KBM-7 (cell line): ENCODE data around the gene LIN9.
"Not testable (repeated sequence)": the region's sequence is repeated elsewhere in the genome, so short reads cannot be mapped to it uniquely, and the experiment has no call there.

Source experiments
- DNase-seq: peaks from one replicate; pipeline ENCODE4 v3.0.0-alpha.2; 2015
- in situ Hi-C: fragments of 300-500 bp; cut with MboI; formaldehyde crosslinking; loops from 2 replicates; pipeline ENCODE4 v1.14.3; 2020; ENCODE audit warnings: low sequenced_read_pairs, low pct_unique_long_range_greater_than_20kb, mixed read lengths

Gene LIN9

GRCh38 chr1:226279498-226279897 lies 29.5 kb downstream of the LIN9 start:
- in situ Hi-C loops: no loop called here
- DNase-seq: peak; percentile 8

- in situ Hi-C loops: no loop called here
- DNase-seq: no peak
Measured at GRCh38 chr1:226277897-226278296, 31.1 kb downstream of the LIN9 start.

GRCh38 chr1:226276987-226277386 lies 32.0 kb downstream of the LIN9 start:
- in situ Hi-C loops: no loop called here
- DNase-seq: no peak

GRCh38 chr1:226276077-226276682 lies 32.8 kb downstream of the LIN9 start:
- in situ Hi-C loops: no loop called here
- DNase-seq: no peak

GRCh38 chr1:226274138-226274537 lies 34.8 kb downstream of the LIN9 start:
- in situ Hi-C loops: no loop called here
- DNase-seq: no peak

GRCh38 chr1:226272233-226272902 lies 36.6 kb downstream of the LIN9 start:
- DNase-seq: not testable (repeated sequence)

GRCh38 chr1:226268421-226269124 lies 40.4 kb downstream of the LIN9 start:
- no peak for DNase-seq
- in situ Hi-C loops: no loop called here

More at GRCh38 chr1:226272233-226272902, 36.6 kb downstream of the LIN9 start:
- in situ Hi-C loops: not testable (repeated sequence)

GRCh38 chr1:226261818-226262217 lies 47.1 kb downstream of the LIN9 start:
- no peak for DNase-seq
- in situ Hi-C loops: no loop called here

GRCh38 chr1:226255380-226255779 lies 53.6 kb downstream of the LIN9 start:
- no peak for DNase-seq
- in situ Hi-C loops: no loop called here

GRCh38 chr1:226253933-226254332 lies 55.0 kb downstream of the LIN9 start:
- DNase-seq: no peak
- in situ Hi-C loops: no loop called here

- DNase-seq, in situ Hi-C loops: not testable (repeated sequence)
Measured at GRCh38 chr1:226252841-226253240, 56.1 kb downstream of the LIN9 start.

GRCh38 chr1:226250511-226250910 lies 58.5 kb downstream of the LIN9 start:
- DNase-seq: no peak
- in situ Hi-C loops: no loop called here

GRCh38 chr1:226248796-226249195 lies 60.2 kb downstream of the LIN9 start:
- DNase-seq: no peak
- in situ Hi-C loops: no loop called here

- in situ Hi-C loops: no loop called here
Measured at GRCh38 chr1:226248091-226248490, 60.9 kb downstream of the LIN9 start.

GRCh38 chr1:226239421-226239820 lies 69.5 kb downstream of the LIN9 start:
- in situ Hi-C loops: no loop called here
- DNase-seq: no peak

More at GRCh38 chr1:226248091-226248490, 60.9 kb downstream of the LIN9 start:
- peak; percentile 29 for DNase-seq

- in situ Hi-C loops: no loop called here
- DNase-seq: no peak
Measured at GRCh38 chr1:226236826-226237225, 72.1 kb downstream of the LIN9 start.

GRCh38 chr1:226233806-226234205 lies 75.2 kb downstream of the LIN9 start:
- no peak for DNase-seq
- in situ Hi-C loops: no loop called here

- no peak for DNase-seq
- in situ Hi-C loops: no loop called here
Measured at GRCh38 chr1:226233293-226233692, 75.7 kb downstream of the LIN9 start.

- in situ Hi-C loops: no loop called here
Measured at GRCh38 chr1:226226601-226227000, 82.4 kb downstream of the LIN9 start.

GRCh38 chr1:226223786-226224244 lies 85.1 kb downstream of the LIN9 start:
- in situ Hi-C loops: no loop called here
- peak; percentile 37 for DNase-seq

More at GRCh38 chr1:226226601-226227000, 82.4 kb downstream of the LIN9 start:
- DNase-seq: no peak
